Osteoblast (primary cell): ENCODE measurements around the gene GPC5. TPM values are rescaled to one million over a fixed set of nuclear protein-coding genes. Genes with fewer than 3 reads are reported as not detected.

Experiments used
- DNase-seq: peaks from one replicate; pipeline ENCODE4 v3.0.0; 2011; ENCODE audit warnings: low spot score, mixed read lengths; ENCODE audit not compliant: insufficient read length; ENCODE audit errors: missing footprints
- H2AFZ ChIP-seq: 2 replicates; pipeline ENCODE4 v1.6.0; 2011; ENCODE audit warnings: mild to moderate bottlenecking, low read length
- H3K27ac ChIP-seq: 2 replicates; pipeline ENCODE4 v1.5.1; 2011; ENCODE audit warnings: mild to moderate bottlenecking, low read depth, low read length, moderate library complexity
- H3K27me3 ChIP-seq: 2 replicates; pipeline ENCODE4 v1.6.0; 2012; ENCODE audit warnings: mild to moderate bottlenecking, control low read depth, inconsistent platforms, low read length, moderate library complexity; ENCODE audit not compliant: insufficient read depth
- H3K36me3 ChIP-seq: 2 replicates; pipeline ENCODE4 v1.5.1; 2011; ENCODE audit warnings: mild to moderate bottlenecking, low read length, control low read depth, moderate library complexity; ENCODE audit not compliant: insufficient read depth
- H3K4me1 ChIP-seq: 2 replicates; pipeline ENCODE4 v1.5.1; 2011; ENCODE audit warnings: mild to moderate bottlenecking, low read length, control low read depth, moderate library complexity; ENCODE audit not compliant: insufficient read depth
- H3K4me2 ChIP-seq: 2 replicates; pipeline ENCODE4 v1.6.0; 2011; ENCODE audit warnings: mild to moderate bottlenecking, low read length; ENCODE audit not compliant: insufficient read depth
- H3K4me3 ChIP-seq: fragments of 200-600 bp; sonication (generic); 3 replicates; pipeline ENCODE4 v1.5.1; 2012; ENCODE audit warnings: mild to moderate bottlenecking, low read length, inconsistent platforms; ENCODE audit not compliant: insufficient read depth
- H3K79me2 ChIP-seq: 2 replicates; pipeline ENCODE4 v1.6.0; 2012; ENCODE audit warnings: mild to moderate bottlenecking, low read length, control low read depth, inconsistent platforms; ENCODE audit not compliant: insufficient read depth
- H3K9me3 ChIP-seq: 2 replicates; pipeline ENCODE4 v1.5.1; 2011; ENCODE audit warnings: low read depth, low read length, control low read depth
- H4K20me1 ChIP-seq: 2 replicates; pipeline ENCODE4 v1.6.0; 2012; ENCODE audit warnings: mild to moderate bottlenecking, low read length, control low read depth; ENCODE audit not compliant: insufficient read depth
- total RNA-seq: library from RNA; depleted of rRNA; stranded (reverse); fragments of >200 nt; gene quantifications from 2 replicates; pipeline ENCODE4 v1.2.3, GENCODE V29; 2012
- TF ChIP-seq, protein P1 (sequence below): IDR thresholded peaks from 2 replicates; pipeline ENCODE4 v1.5.1; 2011; ENCODE audit warnings: mild to moderate bottlenecking, low read depth, low read length, moderate library complexity; ENCODE audit errors: extremely low read depth

Gene GPC5
- total RNA-seq, 1 donor, result 0.36 TPM

GRCh38 chr13:91698767-91699166 is 300.3 kb downstream of the GPC5 start:
- Histone ChIP-seq H3K9me3 (no peaks in the 10 kb centered on the region), H3K36me3 (no peaks in the 10 kb centered on the region), H3K79me2 (no peaks in the 10 kb centered on the region), H3K4me2 (no peak overlapping the region), H3K4me1 (no peaks in the 10 kb centered on the region), H3K27ac (no peak overlapping the region), H3K4me3 (no peak overlapping the region), H2AFZ (no peak overlapping the region), H3K27me3 (no peaks in the 10 kb centered on the region), H4K20me1 (no peaks in the 10 kb centered on the region)
- DNase-seq, result no peak
- TF ChIP-seq, protein P1, sequence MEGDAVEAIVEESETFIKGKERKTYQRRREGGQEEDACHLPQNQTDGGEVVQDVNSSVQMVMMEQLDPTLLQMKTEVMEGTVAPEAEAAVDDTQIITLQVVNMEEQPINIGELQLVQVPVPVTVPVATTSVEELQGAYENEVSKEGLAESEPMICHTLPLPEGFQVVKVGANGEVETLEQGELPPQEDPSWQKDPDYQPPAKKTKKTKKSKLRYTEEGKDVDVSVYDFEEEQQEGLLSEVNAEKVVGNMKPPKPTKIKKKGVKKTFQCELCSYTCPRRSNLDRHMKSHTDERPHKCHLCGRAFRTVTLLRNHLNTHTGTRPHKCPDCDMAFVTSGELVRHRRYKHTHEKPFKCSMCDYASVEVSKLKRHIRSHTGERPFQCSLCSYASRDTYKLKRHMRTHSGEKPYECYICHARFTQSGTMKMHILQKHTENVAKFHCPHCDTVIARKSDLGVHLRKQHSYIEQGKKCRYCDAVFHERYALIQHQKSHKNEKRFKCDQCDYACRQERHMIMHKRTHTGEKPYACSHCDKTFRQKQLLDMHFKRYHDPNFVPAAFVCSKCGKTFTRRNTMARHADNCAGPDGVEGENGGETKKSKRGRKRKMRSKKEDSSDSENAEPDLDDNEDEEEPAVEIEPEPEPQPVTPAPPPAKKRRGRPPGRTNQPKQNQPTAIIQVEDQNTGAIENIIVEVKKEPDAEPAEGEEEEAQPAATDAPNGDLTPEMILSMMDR, result no peak

DNA sequence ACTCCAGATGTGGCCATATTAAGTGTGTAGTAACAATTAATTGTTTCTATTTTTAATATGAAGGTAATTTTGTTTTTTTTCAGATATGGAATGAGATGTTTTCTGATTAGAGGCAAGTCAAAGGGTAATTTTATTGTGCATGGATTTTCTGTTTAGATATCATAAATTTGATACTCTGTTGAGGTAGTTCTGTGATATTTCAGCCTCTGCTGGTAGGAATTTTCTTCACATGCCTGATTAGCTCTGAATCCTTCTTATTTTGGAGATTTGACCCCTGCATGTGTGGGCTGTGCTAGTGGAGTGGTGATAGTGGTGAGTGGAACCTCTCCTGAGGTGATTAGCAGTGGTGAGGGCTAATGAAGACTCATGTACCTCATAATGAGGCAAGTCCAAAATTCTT is 301.4 kb downstream of the GPC5 start:
- Histone ChIP-seq H4K20me1 (no peaks in the 10 kb centered on the region), H3K4me1 (no peaks in the 10 kb centered on the region), H3K27me3 (no peaks in the 10 kb centered on the region), H3K9me3 (no peaks in the 10 kb centered on the region), H2AFZ (no peak overlapping the region), H3K4me3 (no peak overlapping the region), H3K27ac (no peak overlapping the region), H3K79me2 (no peaks in the 10 kb centered on the region), H3K36me3 (no peaks in the 10 kb centered on the region), H3K4me2 (no peak overlapping the region)
- DNase-seq, result no peak
- TF ChIP-seq, protein P1, result no peak

GRCh38 chr13:91701975-91702374 is 303.6 kb downstream of the GPC5 start:
- TF ChIP-seq, protein P1, result no peak
- no peaks in the 10 kb centered on the region for H3K79me2 ChIP-seq
- no peak overlapping the region for H3K4me2 ChIP-seq
- DNase-seq, result no peak
- H3K27ac ChIP-seq, result no peak overlapping the region
- H3K27me3 ChIP-seq, result no peaks in the 10 kb centered on the region
- no peaks in the 10 kb centered on the region for H4K20me1 ChIP-seq
- H3K36me3 ChIP-seq, result no peaks in the 10 kb centered on the region
- H2AFZ ChIP-seq, result no peak overlapping the region
- H3K4me3 ChIP-seq, result no peak overlapping the region
- H3K4me1 ChIP-seq, result no peaks in the 10 kb centered on the region
- no peaks in the 10 kb centered on the region for H3K9me3 ChIP-seq

DNA sequence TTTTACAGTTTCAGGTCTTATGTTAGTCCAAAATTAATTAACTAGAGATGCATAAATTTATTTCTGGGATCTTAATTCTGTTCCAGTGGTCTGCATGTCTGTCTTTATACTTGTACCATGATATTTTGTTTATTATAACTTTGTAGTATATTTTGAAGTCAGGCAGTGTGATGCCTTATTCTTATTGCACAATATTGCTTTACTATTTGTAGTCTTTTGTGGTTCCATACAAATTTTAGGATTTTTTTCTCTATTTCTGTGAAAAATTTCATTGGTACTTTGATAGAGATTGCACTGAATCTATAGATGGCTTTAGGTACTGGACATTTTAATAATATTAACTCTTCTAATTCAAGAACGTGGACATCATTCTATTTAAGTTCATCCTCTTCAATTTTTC is 304.0 kb downstream of the GPC5 start:
- H3K4me1 ChIP-seq, result no peaks in the 10 kb centered on the region
- H3K4me2 ChIP-seq, result no peak overlapping the region
- no peak overlapping the region for H3K27ac ChIP-seq
- DNase-seq, result no peak
- no peaks in the 10 kb centered on the region for H3K36me3 ChIP-seq
- no peak overlapping the region for H3K4me3 ChIP-seq
- TF ChIP-seq, protein P1, result no peak
- no peaks in the 10 kb centered on the region for H3K27me3 ChIP-seq
- H3K79me2 ChIP-seq, result no peaks in the 10 kb centered on the region
- H2AFZ ChIP-seq, result no peak overlapping the region
- no peaks in the 10 kb centered on the region for H3K9me3 ChIP-seq
- H4K20me1 ChIP-seq, result no peaks in the 10 kb centered on the region
